Activated CD4-positive, CD25-positive, alpha-beta regulatory T cell treated with anti-CD3 and anti-CD28 coated beads, Interleukin-2, amount 50 U/mL, for 72 hours (primary cell): ENCODE data around the gene IFT25.
"Not testable (repeated sequence)": the region's sequence is repeated elsewhere in the genome, so short reads cannot be mapped to it uniquely, and the experiment has no call there.

Experiments used
- DNase-seq: peaks from one replicate; pipeline ENCODE4 v3.0.0; 2021

IFT25 gene

DNA sequence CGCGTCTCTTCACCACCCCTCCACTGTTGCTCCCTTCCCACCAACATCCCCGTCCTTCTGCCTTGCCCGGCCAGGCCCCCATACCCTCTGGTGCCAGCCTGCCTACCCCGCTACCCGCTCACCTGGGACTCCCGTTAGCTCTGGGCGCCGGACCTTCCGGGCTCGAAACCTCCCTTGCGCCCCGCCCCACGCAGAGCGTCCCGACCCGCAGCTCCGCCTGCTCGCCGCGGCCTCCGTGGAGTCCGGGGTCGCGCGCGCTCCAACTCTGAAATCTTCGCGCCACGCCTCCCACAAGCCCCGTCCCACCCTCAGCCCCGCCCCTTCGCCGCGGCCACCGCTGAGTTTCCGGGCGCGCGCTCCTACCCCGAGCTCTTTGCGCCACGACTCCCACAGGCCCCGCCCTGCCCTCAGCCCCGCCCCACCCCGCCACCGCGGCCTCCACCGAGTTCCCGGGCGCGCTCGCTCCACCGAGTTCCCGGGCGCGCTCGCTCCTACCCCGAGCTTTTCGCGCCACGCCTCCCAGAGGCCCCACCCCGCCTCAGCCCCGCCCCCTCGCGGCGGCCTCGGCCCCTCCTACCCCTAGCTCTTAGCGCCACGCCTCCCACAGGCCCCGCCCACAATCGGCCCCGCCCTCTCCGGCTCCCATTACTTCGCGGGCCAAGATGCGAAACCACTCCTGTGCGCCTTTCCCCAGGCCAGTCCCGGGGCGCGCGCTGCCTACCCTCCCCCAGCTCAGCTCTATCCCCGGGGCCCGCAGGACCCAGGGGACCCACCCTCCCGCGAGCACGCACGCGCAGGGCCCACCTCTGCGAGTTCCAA lies at the start of gene IFT25:
IFT25 (minus strand) TSS at position 267 of the 819 bp plus-strand sequence. CDS start 5,617 bp downstream, outside the sequence.
- peak; percentile 100 for DNase-seq

DNA sequence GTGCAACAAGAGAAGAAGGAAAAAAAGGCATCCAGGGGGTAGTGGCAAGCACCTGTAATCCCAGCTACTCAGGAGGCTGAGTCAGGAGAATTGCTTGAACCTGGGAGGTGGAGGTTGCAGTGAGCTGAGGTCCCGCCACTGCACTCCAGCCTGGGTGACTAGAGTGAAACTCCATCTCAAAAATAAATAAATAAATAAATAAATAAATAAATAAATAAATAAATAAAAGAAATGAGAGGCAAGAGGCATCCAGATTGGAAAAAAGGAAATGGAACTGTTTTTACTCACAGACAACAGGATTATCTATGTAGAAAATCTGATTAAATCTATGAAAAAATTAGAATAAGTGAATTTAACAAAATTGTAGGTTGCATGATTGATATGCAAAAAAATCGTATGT lies 49.0 kb upstream of the IFT25 start:
- DNase-seq = not testable (repeated sequence)

DNA sequence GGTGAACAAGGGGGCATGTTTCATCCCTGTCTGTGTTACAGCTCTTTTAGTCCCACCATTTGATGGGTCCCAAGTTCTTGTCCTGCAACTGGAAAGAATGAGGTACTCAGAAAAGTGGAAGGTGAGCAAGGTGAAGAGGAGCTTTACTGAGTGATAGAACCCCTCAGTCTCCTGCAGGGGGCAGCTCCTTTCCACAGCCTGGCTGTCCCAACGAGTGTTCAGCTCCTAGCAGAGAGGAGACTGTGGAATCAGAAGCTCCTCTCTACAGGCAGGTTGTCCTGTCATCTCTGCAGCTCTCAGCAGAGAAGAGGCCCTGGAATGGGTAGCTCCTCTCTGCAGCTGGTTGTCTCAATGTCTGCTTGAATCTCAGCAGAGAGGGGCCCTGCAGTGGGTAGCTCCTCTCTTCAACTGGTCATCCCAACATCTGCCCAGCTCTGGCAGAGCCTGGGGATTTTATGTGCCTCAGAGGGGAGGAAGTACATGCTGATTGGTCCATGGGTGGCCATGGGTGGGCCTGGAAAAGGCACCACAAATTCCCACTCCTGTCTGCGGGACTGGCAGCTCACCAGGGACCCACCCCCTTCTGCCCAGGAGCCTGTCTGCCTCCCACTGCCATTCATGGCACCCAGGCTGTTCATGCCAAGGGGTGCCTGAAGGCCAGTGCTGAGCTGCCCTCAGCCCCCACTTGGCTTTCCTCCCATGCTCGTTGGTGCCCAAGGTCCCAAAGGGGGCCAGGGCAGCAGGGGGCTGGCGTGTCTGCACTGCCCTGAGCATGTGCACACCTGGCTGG lies 46.8 kb upstream of the IFT25 start:
- no peak for DNase-seq

DNA sequence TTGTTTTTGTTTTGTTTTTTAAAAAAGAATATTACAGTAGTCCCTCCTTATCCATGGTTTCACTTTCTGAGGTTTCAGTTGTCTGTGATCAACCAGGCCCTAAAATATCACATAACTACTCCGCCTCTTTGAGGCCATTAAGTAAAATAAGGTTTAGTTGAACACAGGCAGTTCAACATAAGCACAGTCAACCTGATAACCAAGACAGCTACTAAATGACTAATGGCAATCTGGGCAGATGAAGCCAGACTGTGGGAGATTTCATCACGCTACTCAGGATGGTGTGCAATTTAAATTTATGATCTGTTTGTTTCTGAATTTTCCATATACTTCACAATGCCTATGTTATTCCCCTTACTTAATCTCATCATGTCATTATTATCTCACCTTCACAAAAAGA lies 42.4 kb upstream of the IFT25 start:
- DNase-seq = no peak

DNA sequence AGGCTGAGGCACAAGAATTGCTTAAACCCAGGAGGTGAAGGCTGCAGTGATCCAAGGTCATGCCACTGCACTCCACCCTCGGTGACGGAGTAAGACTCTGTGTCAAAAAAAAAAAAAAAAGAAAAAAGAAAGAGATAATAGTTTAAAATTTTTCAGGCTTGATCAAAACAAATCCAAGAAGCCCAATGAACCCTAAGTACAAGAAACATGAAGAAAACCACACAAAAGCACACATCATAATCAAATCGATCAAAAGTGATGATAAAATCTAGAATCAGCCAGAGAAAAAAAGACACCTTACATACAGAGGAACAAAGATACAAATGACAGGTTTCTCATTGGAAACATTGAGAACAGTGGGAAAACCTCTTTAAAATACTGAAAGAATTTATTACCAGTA lies 41.0 kb upstream of the IFT25 start:
- DNase-seq = no peak

DNA sequence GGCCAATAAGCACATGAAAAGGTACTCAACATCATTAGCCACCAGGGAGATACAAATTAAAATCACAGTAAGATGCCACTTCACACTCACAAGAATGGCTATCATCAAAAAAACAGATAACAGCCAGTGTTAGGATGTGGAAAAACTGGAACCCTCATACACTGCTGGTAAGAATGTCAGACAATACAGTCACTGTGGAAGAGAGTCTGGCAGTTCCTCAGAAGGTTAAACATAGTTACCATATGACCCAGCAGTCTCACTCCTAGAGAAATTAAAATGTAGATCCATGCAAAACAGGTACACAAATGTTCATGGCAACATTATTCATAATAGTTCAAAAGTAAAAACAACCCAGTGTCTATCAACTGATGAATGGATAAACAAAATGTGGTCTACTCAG lies 39.2 kb upstream of the IFT25 start:
- DNase-seq = no peak

DNA sequence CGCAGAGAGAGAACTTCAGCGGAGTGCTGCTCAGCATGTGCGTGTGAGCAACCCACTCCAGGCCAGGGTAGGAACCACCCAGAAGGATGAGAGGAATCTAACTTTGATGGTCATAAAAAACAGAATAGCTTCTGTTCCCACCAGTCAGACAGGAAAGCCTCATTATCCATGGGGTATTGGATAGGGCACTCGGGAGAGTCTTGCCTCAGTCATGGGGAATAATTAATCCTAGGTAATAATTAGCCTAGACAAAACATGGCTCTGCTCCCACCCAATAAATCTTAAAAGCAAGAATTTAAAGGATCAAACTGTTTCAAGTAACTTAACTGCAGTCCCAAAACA lies 37.2 kb upstream of the IFT25 start:
- no peak for DNase-seq

DNA sequence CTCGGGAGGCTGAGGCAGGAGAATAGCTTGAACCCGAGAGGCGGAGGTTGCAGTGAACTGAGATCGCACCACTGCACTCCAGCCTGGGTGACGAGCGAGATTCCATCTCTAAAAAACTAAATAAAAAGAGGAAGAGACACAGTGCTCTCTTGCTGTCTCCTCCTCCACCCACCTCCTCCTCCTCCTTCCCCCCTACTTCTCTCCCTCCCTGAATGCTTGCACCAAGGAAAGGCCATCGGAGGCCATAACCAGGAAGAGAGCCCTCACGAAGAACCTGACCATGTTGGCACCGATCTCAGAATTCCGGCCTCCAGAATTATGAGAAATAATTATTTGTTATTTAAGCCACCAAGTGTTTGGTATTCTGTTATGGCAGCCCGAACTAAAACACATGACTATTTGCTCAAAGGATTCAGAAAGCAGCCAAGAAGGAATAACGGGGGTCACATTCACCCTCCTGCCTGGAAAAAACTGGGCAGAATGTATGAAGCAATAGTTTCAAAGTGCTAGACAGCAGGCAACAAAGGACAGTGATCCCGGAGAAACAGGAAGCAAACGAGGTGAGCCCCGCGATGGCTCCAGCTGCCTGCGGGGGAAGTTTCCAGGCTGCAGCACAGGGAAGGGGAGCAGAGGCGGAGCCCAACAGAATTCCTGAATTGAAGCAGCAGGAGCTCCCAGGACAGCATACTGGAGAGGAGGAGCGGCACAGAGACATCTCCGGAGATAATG lies 36.7 kb upstream of the IFT25 start:
- no peak for DNase-seq

DNA sequence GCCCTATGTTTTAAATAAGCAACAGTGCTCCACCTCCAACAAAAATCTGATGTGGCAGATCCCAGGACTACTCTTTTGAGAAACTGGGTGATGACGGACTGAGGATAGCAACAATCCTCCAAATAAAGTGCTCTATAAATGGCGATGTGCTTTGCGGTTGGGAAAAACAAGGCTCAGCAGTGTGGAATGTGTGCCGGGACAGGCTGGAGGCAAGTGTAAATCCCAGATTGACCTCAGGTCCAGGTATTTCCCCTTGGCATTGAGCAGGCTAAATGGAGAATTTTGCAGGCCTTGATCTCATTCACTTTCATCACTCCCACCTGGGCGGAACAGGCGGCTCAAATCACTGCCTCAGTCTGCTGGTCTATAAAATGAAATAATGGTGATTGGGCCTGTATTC lies 35.7 kb upstream of the IFT25 start:
- no peak for DNase-seq

DNA sequence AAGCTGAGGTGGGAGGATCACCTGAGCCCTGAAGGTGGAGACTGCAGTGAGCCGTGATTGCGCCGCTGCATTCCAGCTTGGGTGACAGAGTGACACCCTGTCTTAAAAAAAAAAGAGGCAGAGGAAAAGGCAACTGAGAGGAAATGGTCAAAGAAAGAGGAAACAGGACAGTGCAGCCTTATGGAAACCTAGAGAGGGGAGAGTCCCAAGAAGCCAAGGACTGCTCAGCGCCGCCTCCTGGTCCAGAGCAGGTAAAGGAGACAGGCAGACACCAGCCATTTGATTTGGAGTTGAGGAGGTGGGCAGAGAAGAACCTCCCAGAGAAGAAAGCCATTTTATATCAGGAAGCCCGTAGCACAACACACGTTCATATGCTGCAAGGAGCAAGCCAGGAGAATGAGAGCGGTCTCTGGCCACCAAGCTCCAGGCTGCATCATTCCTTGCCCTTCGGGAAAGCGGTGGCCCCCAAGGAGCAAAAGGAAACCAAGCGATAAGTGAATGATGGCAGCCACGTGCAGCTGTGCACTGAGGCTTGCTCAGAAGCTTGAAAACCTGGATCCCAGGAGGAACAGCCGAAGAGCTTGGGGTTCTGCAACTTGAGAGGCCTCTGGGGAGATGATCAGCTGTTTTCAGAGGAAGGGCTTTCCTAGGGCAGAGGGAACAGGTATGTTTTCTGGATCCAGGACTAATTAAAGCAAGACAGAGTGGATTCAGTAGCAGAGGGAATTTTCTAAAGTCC lies 34.4 kb upstream of the IFT25 start:
- DNase-seq = no peak

DNA sequence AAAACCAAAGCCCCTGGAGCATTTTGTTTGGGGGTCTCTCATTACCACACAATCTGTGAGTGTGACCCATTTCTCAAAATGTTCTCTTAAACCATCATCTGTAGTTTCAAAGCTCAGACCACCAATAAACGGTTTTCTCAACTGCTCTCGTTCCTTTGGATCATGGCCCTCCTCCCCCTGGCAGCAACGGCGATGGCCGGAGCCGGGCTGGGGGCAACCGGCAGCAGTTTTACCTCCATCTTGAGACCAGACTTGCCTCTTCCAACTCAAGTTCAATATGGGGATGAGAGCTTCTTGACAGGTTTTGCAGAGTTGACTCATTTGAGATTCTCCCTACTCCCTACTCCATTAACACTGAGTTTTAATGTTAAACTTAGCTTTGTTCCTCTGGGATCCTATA lies 30.4 kb upstream of the IFT25 start:
- no peak for DNase-seq

DNA sequence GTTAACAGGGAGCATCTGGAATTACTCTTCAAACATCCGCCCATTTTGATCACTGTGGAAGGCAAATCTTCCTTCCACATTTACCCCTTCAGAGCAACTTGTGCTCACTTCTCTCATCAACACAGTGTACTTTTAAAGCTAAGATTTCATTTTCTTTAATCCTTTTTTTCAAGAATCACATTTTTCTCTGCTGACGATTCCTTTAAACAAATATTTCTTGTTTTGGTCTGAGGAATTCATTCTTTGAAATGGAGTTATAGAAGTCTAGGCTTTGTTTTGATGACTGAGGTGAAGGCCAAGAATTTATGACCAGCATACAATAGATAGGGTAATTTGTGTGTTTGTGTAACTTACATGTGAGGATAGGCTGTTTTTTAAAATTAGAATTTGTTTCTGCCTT lies 26.2 kb upstream of the IFT25 start:
- no peak for DNase-seq

DNA sequence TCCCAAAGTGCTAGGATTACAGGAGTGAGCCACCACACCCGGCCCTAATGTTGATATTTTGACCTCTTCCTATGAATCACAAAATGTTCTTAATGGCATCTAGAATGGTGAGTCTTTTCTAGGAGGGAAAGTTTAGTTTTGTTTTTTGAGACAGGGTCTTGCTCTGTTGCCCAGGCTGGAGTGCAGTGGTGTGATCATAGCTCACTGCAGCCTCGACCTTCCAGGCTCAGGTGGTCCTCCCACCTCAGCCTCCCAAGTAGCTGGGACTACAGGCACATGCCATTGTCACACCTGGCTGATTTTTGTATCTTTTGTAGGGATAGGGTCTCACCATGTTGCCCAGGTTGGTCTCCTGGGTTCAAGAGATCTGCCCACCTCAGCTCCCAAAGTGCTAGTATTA lies 23.8 kb upstream of the IFT25 start:
- not testable (repeated sequence) for DNase-seq

DNA sequence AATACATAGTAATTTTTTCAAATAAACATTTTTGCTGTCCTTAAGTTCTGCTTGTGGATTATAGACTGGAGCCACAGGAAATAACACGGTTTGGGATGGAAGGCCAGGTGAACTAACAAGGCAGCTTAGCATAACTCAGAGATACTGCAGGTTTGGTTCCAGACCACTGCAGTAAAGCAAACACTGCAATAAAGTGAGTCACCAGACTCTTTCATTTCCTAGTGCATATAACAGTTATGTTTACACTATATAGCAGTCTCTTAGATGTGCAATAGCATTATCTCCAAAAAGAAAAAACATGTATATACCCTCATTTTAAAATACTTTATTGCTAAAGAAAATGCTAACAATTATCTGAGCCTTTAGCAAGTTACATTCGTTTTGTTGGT lies 22.6 kb upstream of the IFT25 start:
- DNase-seq = no peak

DNA sequence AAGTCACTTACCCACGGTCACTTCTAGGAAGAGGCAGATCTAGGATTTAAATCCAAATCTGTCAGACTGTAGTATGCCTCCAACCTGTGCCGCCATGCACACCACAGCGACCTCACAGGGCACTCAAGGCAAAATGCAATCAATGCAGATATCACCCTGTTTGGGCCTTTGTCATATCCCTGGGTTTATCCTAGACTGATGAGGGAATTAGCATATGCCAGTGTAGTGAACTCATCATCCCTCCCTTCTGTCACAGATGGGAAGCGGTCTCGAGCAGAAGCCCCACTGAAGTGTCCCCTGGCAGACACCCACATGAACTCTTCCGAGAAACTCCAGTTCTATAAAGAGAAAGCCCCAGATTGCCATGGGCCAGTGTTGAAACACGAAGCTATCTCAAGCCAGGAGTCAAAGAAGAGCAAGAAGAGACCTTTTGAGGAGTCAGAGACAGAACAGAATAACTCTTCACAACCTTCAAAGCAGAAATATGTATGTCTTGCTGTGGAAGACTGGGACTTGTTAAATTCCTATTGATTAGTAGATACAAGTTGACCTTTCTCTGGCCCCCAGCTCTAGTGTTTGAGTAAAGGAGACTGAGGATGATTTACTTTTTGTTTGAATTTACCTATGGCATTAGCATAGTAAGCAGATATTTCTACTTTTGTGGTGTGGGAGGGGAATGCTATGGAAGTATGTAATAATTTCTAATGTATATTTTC lies 22.1 kb upstream of the IFT25 start:
- no peak for DNase-seq

DNA sequence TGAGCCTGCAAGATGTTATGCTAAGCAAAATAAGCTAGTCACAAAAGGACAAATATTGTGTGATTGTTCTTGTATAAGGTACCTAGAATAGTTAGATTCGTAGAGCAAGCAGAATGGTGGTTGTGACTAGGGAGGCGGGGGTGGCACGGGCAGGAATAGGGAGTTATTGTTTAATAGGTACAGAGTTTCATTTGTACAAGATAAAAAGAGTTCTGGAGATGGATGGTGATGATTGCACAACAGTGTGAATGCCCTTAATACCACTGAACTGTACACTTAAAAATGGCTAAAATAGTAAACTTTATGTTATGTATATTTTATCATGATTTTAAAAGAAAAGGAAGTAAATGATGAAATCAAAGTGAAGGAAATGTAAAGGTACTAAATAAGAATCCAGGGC lies 21.3 kb upstream of the IFT25 start:
- no peak for DNase-seq

DNA sequence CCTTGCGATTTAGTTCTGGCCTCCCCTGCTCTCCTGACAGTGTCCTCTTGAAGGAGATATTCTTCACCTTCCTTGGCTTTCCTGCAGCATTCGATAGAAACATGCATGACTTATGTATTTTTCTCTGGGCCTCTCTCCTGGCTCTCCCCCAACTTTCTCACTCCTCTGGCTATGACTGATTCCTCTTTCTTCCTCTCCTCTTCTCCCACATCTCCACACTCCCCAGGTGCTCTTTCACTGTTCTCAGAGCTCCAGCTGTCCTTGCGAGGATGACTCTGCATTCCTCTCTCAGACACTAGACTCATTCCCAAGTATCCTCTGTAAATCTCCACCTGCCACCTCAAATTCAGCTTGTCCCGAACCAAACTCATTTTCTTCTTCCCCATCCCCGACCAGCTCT lies 18.6 kb upstream of the IFT25 start:
- DNase-seq = no peak

DNA sequence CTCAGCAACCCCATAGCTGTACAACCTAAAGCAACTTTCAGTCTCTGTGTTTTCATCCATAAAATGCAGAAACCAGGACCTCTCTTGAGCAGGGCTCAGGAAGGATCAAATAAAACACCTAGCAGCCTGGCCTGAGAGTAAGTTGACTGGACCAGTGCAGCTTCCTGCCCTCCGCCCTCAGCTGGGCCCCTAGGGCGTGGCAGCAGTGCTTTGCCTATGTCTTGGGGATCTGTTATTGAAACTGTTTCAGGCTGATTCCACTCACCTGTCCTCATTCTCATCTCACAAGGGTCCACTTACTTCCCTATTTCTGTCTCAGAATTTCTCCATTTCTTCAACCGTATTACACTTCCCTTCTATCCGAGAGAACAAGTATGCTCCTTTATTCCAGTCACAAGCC lies 18.0 kb upstream of the IFT25 start:
- DNase-seq = no peak

DNA sequence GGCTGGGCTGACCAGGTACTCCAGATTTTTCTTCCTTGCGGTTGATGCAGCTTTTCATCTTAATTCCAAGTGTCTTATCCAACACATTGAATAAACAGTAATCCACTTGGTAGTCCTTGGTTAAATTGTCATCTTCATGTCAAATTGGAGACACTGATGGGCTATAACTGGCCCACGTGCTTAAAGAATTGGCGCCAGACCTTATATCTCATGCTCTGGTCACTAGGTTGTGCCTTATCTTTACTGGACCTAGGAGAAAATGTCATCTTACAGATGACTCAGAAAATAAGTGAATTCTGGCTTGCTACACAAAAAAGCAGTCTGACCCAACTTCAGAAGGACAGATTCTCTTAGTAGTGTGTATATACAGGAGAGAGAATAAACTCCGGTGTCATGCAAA lies 16.9 kb upstream of the IFT25 start:
- DNase-seq = no peak

DNA sequence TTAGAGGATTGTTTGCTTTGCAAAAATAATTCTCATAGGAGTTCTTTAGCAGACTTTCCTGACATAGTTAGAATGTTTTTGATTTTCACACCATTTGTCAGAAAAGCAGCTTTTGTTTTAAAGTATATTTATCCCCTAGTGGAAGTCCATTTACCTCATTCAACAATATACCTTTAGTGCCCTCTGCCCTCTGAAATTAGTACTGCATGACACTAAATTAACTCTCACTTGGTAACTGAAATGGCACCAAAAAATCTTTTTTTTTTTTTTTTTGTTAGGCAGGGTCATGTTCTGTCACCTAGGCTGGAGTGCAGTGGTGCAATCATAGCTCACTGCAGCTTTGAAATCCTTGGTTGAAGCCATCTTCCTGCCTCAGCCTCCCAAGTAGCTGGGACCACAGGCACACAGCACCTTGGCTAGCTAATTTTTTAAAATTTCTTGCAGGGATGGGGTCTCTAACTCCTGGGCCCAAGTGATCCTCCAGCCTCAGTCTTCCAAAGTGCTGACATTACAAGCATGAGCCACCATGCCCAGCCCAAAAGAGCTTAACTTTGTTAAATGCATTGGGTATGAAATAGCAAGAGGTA lies 14.3 kb upstream of the IFT25 start:
- DNase-seq = no peak

DNA sequence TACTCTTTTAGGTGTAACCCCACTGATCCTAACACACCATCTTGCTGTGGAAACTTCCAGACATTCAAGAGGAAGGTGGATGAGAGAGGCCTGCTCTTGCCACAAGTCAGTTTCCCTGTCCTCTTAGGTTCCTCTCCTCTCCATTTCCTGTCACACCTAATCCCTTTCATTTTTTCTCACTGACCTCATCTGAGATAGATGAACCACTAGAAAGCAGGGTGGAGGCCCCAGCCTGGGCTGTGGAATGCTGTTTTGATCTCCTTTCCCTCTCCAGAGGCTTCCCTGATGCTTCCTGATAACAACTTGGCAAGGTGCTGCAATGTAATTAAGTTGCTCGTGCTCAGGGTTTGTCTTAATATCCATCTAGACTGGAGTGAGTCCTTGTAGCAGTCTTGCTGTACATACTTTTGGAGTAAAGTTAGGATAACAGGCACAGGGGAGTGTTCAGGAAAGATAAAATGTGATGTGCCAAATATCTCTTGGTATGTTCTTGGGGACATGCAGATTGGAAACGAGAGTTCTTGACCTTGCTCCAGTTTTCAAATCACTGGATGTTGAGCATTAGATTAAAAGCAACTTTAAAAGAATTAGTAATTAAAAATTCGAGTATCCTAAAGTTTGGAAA lies 11.8 kb upstream of the IFT25 start:
- DNase-seq = no peak
